Fibroblast of skin of back (primary cell): Measurements from ENCODE around the gene STAMBPL1. TPM values are rescaled to one million over a fixed set of nuclear protein-coding genes. Genes with fewer than 3 reads are reported as not detected.
"Not testable (repeated sequence)": the region's sequence is repeated elsewhere in the genome, so short reads cannot be mapped to it uniquely, and the experiment has no call there.

Experiments used
- DNase-seq: peaks from one replicate; pipeline ENCODE4 v3.0.0-alpha.2; 2013
- polyA plus RNA-seq, 2 experiments: library from polyadenylated mRNA; unstranded; fragments of 120-200 nt; gene quantifications; one replicate each; pipeline ENCODE4 v1.2.1, GENCODE V29; 2013; ENCODE audit not compliant: insufficient read length in 2 of 2

STAMBPL1 gene
- polyA plus RNA-seq (2013, experiment 1 of 2; ENCODE audit: insufficient read length) = 4.4 TPM
- 1.4 TPM for polyA plus RNA-seq (2013, experiment 2 of 2; ENCODE audit: insufficient read length)

- no peak for DNase-seq
Observed at GRCh38 chr10:88879534-88880281, at the start of gene STAMBPL1. Gene STAMBPL1, plus strand, starts transcription at chr10:88880245. Its CDS starts 21,464 bp downstream, at chr10:88901709.

- no peak for DNase-seq
Observed at GRCh38 chr10:88830643-88831268, 49.3 kb upstream of the STAMBPL1 start.

- no peak for DNase-seq
Observed at GRCh38 chr10:88831709-88832108, 48.3 kb upstream of the STAMBPL1 start.

GRCh38 chr10:88832376-88832775, 47.7 kb upstream of the STAMBPL1 start:
- DNase-seq = no peak

- no peak for DNase-seq
Observed at GRCh38 chr10:88833156-88833555, 46.9 kb upstream of the STAMBPL1 start.

GRCh38 chr10:88833723-88834122, 46.3 kb upstream of the STAMBPL1 start:
- DNase-seq = no peak

- peak; percentile 86 for DNase-seq
Observed at GRCh38 chr10:88835096-88835909, 44.7 kb upstream of the STAMBPL1 start.

- no peak for DNase-seq
Observed at GRCh38 chr10:88835910-88836221, 44.2 kb upstream of the STAMBPL1 start.

GRCh38 chr10:88837632-88838031, 42.4 kb upstream of the STAMBPL1 start:
- DNase-seq = not testable (repeated sequence)

- no peak for DNase-seq
Observed at GRCh38 chr10:88838766-88839350, 41.2 kb upstream of the STAMBPL1 start.

- no peak for DNase-seq
Observed at GRCh38 chr10:88840104-88840503, 39.9 kb upstream of the STAMBPL1 start.

GRCh38 chr10:88840881-88841280, 39.2 kb upstream of the STAMBPL1 start:
- no peak for DNase-seq

- DNase-seq = no peak
Observed at GRCh38 chr10:88841316-88842111, 38.5 kb upstream of the STAMBPL1 start.

- no peak for DNase-seq
Observed at GRCh38 chr10:88843171-88843570, 36.9 kb upstream of the STAMBPL1 start.

GRCh38 chr10:88848499-88848898, 31.5 kb upstream of the STAMBPL1 start:
- DNase-seq = peak; percentile 69

- peak; percentile 29 for DNase-seq
Observed at GRCh38 chr10:88849234-88849633, 30.8 kb upstream of the STAMBPL1 start.

- no peak for DNase-seq
Observed at GRCh38 chr10:88850712-88851111, 29.3 kb upstream of the STAMBPL1 start.

- DNase-seq = peak; percentile 26
Observed at GRCh38 chr10:88851706-88852105, 28.3 kb upstream of the STAMBPL1 start, which contains the start of gene ANKRD22. Gene ANKRD22, minus strand, starts transcription at chr10:88851844. Its CDS starts 237 bp downstream, at chr10:88851607.

- DNase-seq = no peak
Observed at GRCh38 chr10:88852327-88852726, 27.7 kb upstream of the STAMBPL1 start.

GRCh38 chr10:88853155-88853881, 26.7 kb upstream of the STAMBPL1 start:
- DNase-seq = no peak

- DNase-seq = no peak
Observed at GRCh38 chr10:88854684-88855083, 25.4 kb upstream of the STAMBPL1 start.
